ENCODE measurements around the gene ACP2.

ACP2 gene

GRCh38 chr11:47268448-47269001 lies 19.9 kb upstream of the ACP2 start:
- no peak for DNase-seq (ENCODE audit: low read depth in 2 of 2)

- no peak for DNase-seq (ENCODE audit: low read depth in 2 of 2)
Measured at GRCh38 chr11:47267876-47268275, 19.3 kb upstream of the ACP2 start.

- no peak for DNase-seq (ENCODE audit: low read depth in 2 of 2)
Measured at GRCh38 chr11:47264521-47264920, 15.9 kb upstream of the ACP2 start.

GRCh38 chr11:47264119-47264518 lies 15.5 kb upstream of the ACP2 start:
- DNase-seq (ENCODE audit: low read depth in 2 of 2): no peak

GRCh38 chr11:47261291-47261800 lies 12.7 kb upstream of the ACP2 start:
- no peak for DNase-seq (ENCODE audit: low read depth in 2 of 2)

GRCh38 chr11:47260366-47260765 lies 11.8 kb upstream of the ACP2 start:
- no peak for DNase-seq (ENCODE audit: low read depth in 2 of 2)

GRCh38 chr11:47259232-47259977 lies 10.8 kb upstream of the ACP2 start:
- DNase-seq (ENCODE audit: low read depth in 2 of 2): no peak

GRCh38 chr11:47258317-47258902 lies 9.8 kb upstream of the ACP2 start:
- no peak for DNase-seq (ENCODE audit: low read depth in 2 of 2)

GRCh38 chr11:47257517-47258316 lies 9.1 kb upstream of the ACP2 start, which contains the start of gene NR1H3:
TSS of gene NR1H3 (plus strand) at chr11:47257996. CDS start at chr11:47259217, 1,221 bp downstream.
- no peak for DNase-seq (ENCODE audit: low read depth in 2 of 2)

- no peak for DNase-seq (ENCODE audit: low read depth in 2 of 2)
Measured at GRCh38 chr11:47257177-47257516, 8.5 kb upstream of the ACP2 start.

GRCh38 chr11:47256374-47256773 lies 7.8 kb upstream of the ACP2 start:
- no peak for DNase-seq (ENCODE audit: low read depth in 2 of 2)

- no peak for DNase-seq (ENCODE audit: low read depth in 2 of 2)
Measured at GRCh38 chr11:47254386-47254785, 5.8 kb upstream of the ACP2 start.

GRCh38 chr11:47253660-47254059 lies 5.0 kb upstream of the ACP2 start:
- no peak for DNase-seq (ENCODE audit: low read depth in 2 of 2)

- DNase-seq (ENCODE audit: low read depth in 2 of 2): no peak
Measured at GRCh38 chr11:47251751-47252150, 3.1 kb upstream of the ACP2 start.

- no peak for DNase-seq (ENCODE audit: low read depth in 2 of 2)
Measured at GRCh38 chr11:47249378-47249715, 733 bp upstream of the ACP2 start.

GRCh38 chr11:47248304-47248663 lies 330 bp downstream of the ACP2 start:
- DNase-seq (ENCODE audit: low read depth in 2 of 2): no peak

- no peak for DNase-seq (ENCODE audit: low read depth in 2 of 2)
Measured at GRCh38 chr11:47247502-47247901, 1.1 kb downstream of the ACP2 start.

GRCh38 chr11:47245611-47246357 lies 2.8 kb downstream of the ACP2 start:
- no peak for DNase-seq (ENCODE audit: low read depth in 2 of 2)

- DNase-seq (ENCODE audit: low read depth in 2 of 2): no peak
Measured at GRCh38 chr11:47244448-47245350, 3.9 kb downstream of the ACP2 start.

GRCh38 chr11:47243454-47243853 lies 5.2 kb downstream of the ACP2 start:
- DNase-seq (ENCODE audit: low read depth in 2 of 2): no peak

Measured in stimulated activated CD8-positive, alpha-beta memory T cell treated with anti-CD3 and anti-CD28 coated beads, Interleukin-2, amount 100 ng/mL, for 48 hours (primary cell).